Left ventricle myocardium inferior (tissue), 1 donor: Measurements from ENCODE around the gene SH2D6. TPM values are rescaled to one million over a fixed set of nuclear protein-coding genes. Genes with fewer than 3 reads are reported as not detected.
"Not testable (repeated sequence)": the region's sequence is repeated elsewhere in the genome, so short reads cannot be mapped to it uniquely, and the experiment has no call there.

ENCODE experiments used
- DNase-seq: peaks from one replicate; pipeline ENCODE4 v3.0.0-alpha.2; 2020
- H3K27ac ChIP-seq: fragments of 200-600 bp; replicated peaks from 2 replicates; pipeline ENCODE4 v1.8.0; 2021
- H3K27me3 ChIP-seq: fragments of 200-600 bp; 2 replicates; pipeline ENCODE4 v1.8.0; 2021; ENCODE audit warnings: low read depth
- H3K36me3 ChIP-seq: fragments of 200-600 bp; 2 replicates; pipeline ENCODE4 v1.8.0; 2021
- H3K4me1 ChIP-seq: fragments of 200-600 bp; 2 replicates; pipeline ENCODE4 v1.8.0; 2021
- H3K4me3 ChIP-seq: fragments of 200-600 bp; 2 replicates; pipeline ENCODE4 v1.8.0; 2021; ENCODE audit warnings: mild to moderate bottlenecking, moderate library complexity
- H3K9me3 ChIP-seq: fragments of 200-600 bp; replicated peaks from 2 replicates; pipeline ENCODE4 v1.8.0; 2021
- CTCF ChIP-seq: fragments of 200-600 bp; IDR thresholded peaks from 2 replicates; pipeline ENCODE4 v1.8.0; 2021; ENCODE audit warnings: antibody characterized with exemption, mild to moderate bottlenecking, borderline replicate concordance
- intact Hi-C: fragments of 100-400 bp; cut with micrococcal nuclease; formaldehyde crosslinking; loops from one replicate; pipeline ENCODE4 v1.11.0; 2022
- total RNA-seq: library from RNA; stranded (reverse); fragmentation: NEBNext Ultra II Directional; extraction: Animal tissue kit (Norgen Biotek cat#: 25700); gene quantifications from one replicate; pipeline ENCODE4 v1.2.1, GENCODE V29; 2021
- donor health status: DM: no; HTN: yes; CAD: no; lungs with severe emphysema.

SH2D6 gene
- total RNA-seq, 1 donor from 2014 or later, result not detected

- H3K4me3 ChIP-seq, result no peak overlapping the region
- no peak overlapping the region for H3K27ac ChIP-seq
- intact Hi-C loops, result no loop called here
- H3K9me3 ChIP-seq, result peaks cover 11% of the 10 kb centered on the region
- H3K27me3 ChIP-seq, result no peaks in the 10 kb centered on the region
- no peaks in the 10 kb centered on the region for H3K4me1 ChIP-seq
- no peak for DNase-seq
- H3K36me3 ChIP-seq, result peaks cover 82% of the 10 kb centered on the region
- no peak for TF ChIP-seq CTCF
Measured at GRCh38 chr2:85377083-85377482, 41.4 kb upstream of the SH2D6 start.

DNA sequence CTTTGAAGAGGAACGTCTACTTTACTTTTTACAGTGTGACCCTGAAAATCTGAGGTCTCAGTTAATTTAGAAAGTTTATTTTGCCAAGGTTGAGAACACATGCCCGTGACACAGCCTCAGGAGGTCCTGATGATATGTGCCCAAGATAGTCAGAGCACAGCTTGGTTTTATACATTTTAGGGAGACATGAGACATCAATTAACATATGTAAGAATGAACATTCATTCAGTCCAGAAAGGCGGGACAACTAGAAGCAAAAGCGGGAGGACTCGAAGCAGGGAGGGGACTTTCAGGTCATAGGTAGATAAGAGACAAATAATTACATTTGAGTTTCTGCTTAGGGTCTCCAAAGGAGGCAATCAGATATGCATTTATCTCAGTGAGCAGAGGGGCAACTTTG is 40.3 kb upstream of the SH2D6 start:
- DNase-seq, result no peak
- intact Hi-C loops, result no loop called here

GRCh38 chr2:85380048-85380447 is 38.5 kb upstream of the SH2D6 start:
- H3K4me3 ChIP-seq, result no peak overlapping the region
- H3K9me3 ChIP-seq, result no peaks in the 10 kb centered on the region
- TF ChIP-seq CTCF, result no peak
- intact Hi-C loops, result no loop called here
- no peak for DNase-seq
- H3K36me3 ChIP-seq, result peaks cover 88% of the 10 kb centered on the region
- H3K27ac ChIP-seq, result no peak overlapping the region
- no peaks in the 10 kb centered on the region for H3K4me1 ChIP-seq
- no peaks in the 10 kb centered on the region for H3K27me3 ChIP-seq

More for the DNA sequence above, 40.3 kb upstream of the SH2D6 start:
- Histone ChIP-seq H3K27me3 (no peaks in the 10 kb centered on the region), H3K27ac (no peak overlapping the region), H3K36me3 (peaks cover 81% of the 10 kb centered on the region), H3K4me1 (no peaks in the 10 kb centered on the region), H3K9me3 (peaks cover 11% of the 10 kb centered on the region), H3K4me3 (no peak overlapping the region)
- no peak for TF ChIP-seq CTCF

- H3K4me1 ChIP-seq, intact Hi-C loops, H3K9me3 ChIP-seq, H3K27ac ChIP-seq, DNase-seq, H3K4me3 ChIP-seq, H3K27me3 ChIP-seq: not testable (repeated sequence)
- peaks cover 92% of the 10 kb centered on the region for H3K36me3 ChIP-seq
Measured at GRCh38 chr2:85383151-85383550, 35.4 kb upstream of the SH2D6 start.

DNA sequence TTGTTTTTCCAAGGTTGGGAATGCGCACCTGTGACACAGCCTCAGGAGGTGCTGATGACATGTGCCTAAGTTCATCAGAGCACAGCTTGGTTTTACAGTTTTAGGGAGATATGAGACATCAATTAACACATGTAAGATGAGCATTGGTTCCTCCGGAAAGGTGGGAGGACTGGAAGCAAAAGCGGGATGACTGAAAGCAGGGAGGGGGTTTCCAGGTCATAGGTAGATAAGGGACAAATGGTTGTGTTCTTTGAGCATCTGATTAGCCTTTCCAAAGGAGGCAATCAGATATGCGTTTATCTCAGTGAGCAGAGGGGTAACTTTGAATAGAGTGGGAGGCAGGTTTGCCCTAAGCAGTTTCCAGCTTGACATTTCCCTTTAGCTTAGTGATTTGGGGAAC is 34.7 kb upstream of the SH2D6 start:
- TF ChIP-seq CTCF, result no peak
- intact Hi-C loops, result no loop called here
- Histone ChIP-seq H3K27me3 (no peaks in the 10 kb centered on the region), H3K9me3 (no peaks in the 10 kb centered on the region), H3K36me3 (peaks cover 92% of the 10 kb centered on the region), H3K4me1 (no peaks in the 10 kb centered on the region), H3K4me3 (no peak overlapping the region), H3K27ac (no peak overlapping the region)
- no peak for DNase-seq

DNA sequence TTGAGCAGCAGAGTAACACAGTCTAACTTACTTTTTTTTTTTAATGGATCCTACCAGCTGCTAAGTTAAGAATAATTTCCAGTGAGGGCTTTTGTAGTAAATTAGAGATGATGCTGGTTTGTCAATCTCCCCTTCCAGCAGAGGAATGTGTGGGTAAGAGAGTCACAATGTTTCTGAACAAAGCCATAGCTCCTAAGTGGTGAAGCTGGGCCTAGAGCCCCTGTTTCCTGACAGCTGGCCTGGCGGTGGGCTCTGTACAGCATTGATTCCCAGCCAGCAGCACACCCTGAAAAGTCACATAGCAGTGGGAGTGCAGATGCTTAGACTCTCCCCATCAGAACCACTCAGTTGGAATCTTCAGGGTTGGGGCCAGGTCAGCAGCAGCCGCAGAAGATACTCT is 32.8 kb upstream of the SH2D6 start:
- Histone ChIP-seq H3K9me3 (no peaks in the 10 kb centered on the region), H3K36me3 (peaks cover 90% of the 10 kb centered on the region), H3K27me3 (no peaks in the 10 kb centered on the region), H3K4me3 (no peak overlapping the region), H3K27ac (no peak overlapping the region), H3K4me1 (no peaks in the 10 kb centered on the region)
- intact Hi-C loops, result no loop called here
- DNase-seq, result no peak
- no peak for TF ChIP-seq CTCF
